HG02678 (cell line): ENCODE data around the gene ZNF467.

ENCODE experiments used
- ATAC-seq: cut with Tn5 transposase; IDR thresholded peaks from one replicate; pipeline ENCODE4 v1.9.1; 2021; ENCODE audit warnings: mild to moderate bottlenecking, moderate library complexity; ENCODE audit not compliant: unreplicated experiment

The ZNF467 gene

GRCh38 chr7:149787428-149788299 lies 14.3 kb upstream of the ZNF467 start:
- ATAC-seq: no peak

GRCh38 chr7:149785983-149786382 lies 12.6 kb upstream of the ZNF467 start:
- ATAC-seq: no peak

GRCh38 chr7:149785402-149785801 lies 12.0 kb upstream of the ZNF467 start:
- no peak for ATAC-seq

- no peak for ATAC-seq
These were observed 10.8 kb upstream of the ZNF467 start for GRCh38 chr7:149784251-149784608.

GRCh38 chr7:149783386-149784250 lies 10.2 kb upstream of the ZNF467 start:
- ATAC-seq: no peak

- no peak for ATAC-seq
These were observed 9.4 kb upstream of the ZNF467 start for GRCh38 chr7:149782682-149783345.

GRCh38 chr7:149781921-149782320 lies 8.5 kb upstream of the ZNF467 start:
- no peak for ATAC-seq

- no peak for ATAC-seq
These were observed 7.4 kb upstream of the ZNF467 start for GRCh38 chr7:149780636-149781419.

GRCh38 chr7:149780056-149780455 lies 6.7 kb upstream of the ZNF467 start:
- no peak for ATAC-seq

- no peak for ATAC-seq
These were observed 6.1 kb upstream of the ZNF467 start for GRCh38 chr7:149779502-149779805.

GRCh38 chr7:149778696-149779501 lies 5.5 kb upstream of the ZNF467 start:
- no peak for ATAC-seq

- ATAC-seq: no peak
These were observed 4.9 kb upstream of the ZNF467 start for GRCh38 chr7:149778327-149778637.

- ATAC-seq: no peak
These were observed 4.4 kb upstream of the ZNF467 start for GRCh38 chr7:149777551-149778326.

- no peak for ATAC-seq
These were observed 3.5 kb upstream of the ZNF467 start for GRCh38 chr7:149776848-149777407.

- no peak for ATAC-seq
These were observed 2.9 kb upstream of the ZNF467 start for GRCh38 chr7:149776289-149776688.

- no peak for ATAC-seq
These were observed 1.8 kb upstream of the ZNF467 start for GRCh38 chr7:149775176-149775556.

GRCh38 chr7:149774237-149775175 lies 1.1 kb upstream of the ZNF467 start:
- ATAC-seq: no peak

GRCh38 chr7:149772956-149773434 lies 393 bp downstream of the ZNF467 start:
- no peak for ATAC-seq
